T-helper 1 cell treated with Interleukin-12 subunit alpha and Interleukin-12 subunit beta and Interleukin-4 antibody, amounts not matched to agents 30 ng/mL and 1 ng/mL, for 36 hours (primary cell): ENCODE measurements around the gene CACNB1. TPM values are rescaled to one million over a fixed set of nuclear protein-coding genes. Genes with fewer than 3 reads are reported as not detected.

Source experiments
- intact Hi-C: fragments of 100-400 bp; cut with micrococcal nuclease; formaldehyde crosslinking; loops from one replicate; pipeline ENCODE4 v1.15.1; 2024
- total RNA-seq: library from RNA; stranded (reverse); gene quantifications from 2 replicates; pipeline ENCODE4 v1.2.3, GENCODE V29; 2022

The CACNB1 gene
- total RNA-seq, 1 donor from 2014 or later = 25.7 TPM

DNA sequence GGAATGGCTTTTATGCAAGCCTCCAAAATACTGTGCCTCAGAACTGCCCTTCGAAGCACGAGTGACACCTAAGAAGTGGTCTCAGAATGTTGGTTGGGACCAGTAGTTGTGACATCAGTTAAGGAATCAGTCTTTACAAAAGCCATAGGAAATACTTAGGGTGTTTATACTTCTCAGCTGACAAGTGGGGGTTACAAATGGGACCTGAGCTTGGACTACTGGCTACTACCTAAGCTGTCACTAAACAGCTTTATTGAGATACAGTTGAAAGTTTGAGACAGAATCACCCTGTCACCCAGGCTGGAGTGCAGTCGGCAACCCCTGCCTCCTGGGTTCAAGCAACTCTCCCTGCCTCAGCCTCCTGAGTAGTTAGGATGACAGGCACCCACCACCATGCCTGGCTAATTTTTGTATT is 7.7 kb upstream of the CACNB1 start:
- intact Hi-C loops = no loop called here

DNA sequence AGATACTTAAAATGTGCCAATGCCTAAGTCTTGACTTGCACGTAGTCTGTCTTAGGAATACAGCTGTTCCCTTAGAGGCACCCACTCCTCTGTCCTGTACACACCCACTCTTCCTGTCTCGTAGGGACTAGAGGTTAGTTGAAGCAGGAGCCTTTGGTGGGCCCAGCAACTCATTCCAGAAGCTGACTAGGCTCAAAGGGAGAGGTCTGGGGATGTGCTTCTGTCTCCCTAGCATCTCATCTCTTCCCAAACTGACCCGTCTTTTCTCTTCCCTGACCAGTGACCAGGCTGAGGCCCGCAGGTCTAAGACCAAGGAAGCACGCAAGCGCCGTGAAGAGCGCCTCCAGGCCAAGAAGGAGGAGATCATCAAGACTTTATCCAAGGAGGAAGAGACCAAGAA is 6.8 kb upstream of the CACNB1 start:
- intact Hi-C loops = no loop called here

DNA sequence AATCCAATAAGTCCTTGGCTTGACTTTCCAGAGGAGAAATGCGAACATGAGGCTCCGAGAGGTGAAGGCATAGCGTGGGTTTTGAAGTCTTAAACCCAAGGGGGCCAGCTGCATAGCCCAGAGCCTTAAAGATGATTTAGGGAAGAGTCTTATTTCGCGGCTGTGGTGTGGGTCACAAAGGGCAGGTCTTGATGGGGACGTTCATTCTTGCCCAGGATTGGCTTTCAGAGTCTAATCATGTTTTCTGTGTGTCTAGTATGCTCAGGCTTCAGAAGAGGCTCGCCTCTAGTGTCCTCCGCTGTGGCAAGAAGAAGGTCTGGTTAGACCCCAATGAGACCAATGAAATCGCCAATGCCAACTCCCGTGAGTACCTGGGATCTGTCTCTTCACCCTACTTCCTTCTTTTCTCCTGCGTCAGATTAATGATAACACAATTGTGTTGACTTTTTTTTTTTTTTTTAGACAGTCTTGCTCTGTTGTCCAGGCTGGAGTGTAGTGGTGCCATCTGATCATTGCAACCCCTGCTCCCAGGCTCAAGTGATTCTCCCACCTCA is 3.6 kb upstream of the CACNB1 start:
- intact Hi-C loops = loop anchor here (1.0 to 2.0 kb wide), 5 partner anchors 8 to 896 kb away; partner anchors contain the start of genes FBXL20 and RPL23

DNA sequence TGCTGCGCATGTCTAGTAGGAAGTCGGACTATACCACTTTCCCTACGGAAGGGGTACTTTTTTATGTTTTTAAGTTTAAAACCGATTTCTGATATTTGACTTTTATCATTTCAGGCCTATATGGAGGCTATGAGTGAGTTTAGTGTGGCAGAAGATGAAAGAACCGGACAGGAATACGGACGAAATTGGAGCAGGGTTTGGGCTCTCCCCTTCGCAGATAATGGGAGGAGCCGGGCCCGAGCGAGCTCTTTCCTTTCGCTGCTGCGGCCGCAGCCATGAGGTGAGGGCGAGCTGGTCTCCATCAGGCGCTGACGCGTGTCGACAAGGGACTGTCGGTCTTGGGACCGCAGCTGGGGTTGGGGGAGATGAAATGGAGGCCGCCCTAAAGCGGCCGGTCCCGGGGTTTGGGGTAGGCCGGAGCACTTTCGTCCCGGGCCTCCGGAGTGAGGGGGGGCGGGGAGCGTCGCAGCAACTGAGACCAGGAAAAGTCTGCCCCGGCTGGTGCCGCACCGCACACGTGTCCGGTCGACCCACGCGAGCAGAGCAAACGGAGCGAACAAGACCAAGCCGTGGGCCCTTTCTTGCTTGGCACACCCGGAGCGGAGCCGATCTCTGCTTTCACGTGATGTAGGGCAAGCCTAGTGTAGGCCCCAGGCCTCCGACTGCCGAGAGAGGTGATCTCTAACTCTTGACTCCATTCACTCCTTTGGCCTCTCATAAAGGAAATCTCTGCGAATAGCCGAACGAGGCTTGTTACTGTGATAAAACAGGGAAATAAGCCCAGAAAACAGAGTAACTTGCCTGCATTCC is 2.8 kb upstream of the CACNB1 start, which contains the start of gene RPL19:
Gene RPL19 (plus strand): TSS at position 214 of the 810 bp plus-strand sequence. CDS start 62 bp downstream, at position 276.
- intact Hi-C loops = loop anchor here (1.0 to 2.0 kb wide), 5 partner anchors 9 to 897 kb away; partner anchors contain the start of genes FBXL20 and RPL23

DNA sequence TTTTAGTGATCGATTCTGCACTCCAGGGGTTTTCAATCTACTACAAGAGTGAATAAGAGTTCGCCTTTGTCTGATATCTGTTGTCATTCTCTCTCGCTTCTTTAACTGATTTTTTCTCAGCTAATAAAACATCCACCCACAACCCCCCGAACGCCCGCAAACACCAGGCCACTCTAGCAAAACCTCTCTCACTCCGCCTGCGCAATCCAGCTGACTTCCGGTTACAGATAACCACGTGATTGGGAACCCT is 2.3 kb upstream of the CACNB1 start:
- intact Hi-C loops = loop anchor here (1.0 to 5.0 kb wide), 7 partner anchors 10 to 897 kb away; partner anchors contain the start of genes CDK12, FBXL20 and RPL23

DNA sequence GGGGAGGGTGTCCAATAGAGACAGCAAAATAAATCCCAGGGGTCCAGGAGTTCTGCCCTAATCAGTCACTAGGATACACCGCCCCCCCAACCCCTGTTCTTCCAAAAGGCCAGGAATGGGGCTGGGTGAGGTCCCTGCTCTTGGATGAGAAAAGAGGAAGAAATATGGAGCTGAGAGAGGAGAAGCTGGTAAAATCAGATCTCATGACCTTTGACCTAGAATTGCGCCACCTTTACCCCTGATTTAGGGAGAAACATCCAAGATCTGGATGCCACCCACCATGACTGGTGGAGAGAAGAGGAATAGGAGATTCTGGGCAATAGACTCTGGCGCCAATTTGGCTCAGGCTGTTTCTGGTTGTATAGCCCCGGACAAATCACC is 707 bp upstream of the CACNB1 start:
- intact Hi-C loops = loop anchor here (5.0 kb wide), 1 partner anchor 264 kb away; the partner anchor contains the start of gene CDK12

DNA sequence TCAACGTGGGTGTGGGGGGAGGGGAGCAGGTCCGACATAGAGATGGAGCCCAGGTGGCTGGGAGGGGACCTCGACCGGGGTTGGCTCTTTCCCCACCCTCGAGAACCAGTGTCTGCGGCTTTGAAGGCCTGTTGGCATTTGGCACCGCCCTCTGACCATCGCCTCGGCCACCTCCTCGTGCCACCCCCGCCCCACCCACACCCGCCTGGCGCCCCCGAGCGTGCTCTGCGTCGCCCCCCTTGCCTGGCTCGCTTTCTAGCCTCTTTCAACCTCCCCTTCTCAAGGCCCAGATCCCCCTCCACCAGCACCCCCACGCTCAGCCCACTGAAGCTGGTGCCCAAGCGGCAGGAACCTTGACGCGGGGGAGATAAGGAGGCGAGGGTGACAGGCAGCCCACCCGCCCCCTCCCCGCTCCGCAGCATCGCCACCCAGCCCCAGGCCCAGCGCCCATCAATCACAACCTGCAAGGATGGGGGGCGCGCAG is 619 bp downstream of the CACNB1 start:
- intact Hi-C loops = loop anchor here (5.0 kb wide), 1 partner anchor 265 kb away; the partner anchor contains the start of gene CDK12

DNA sequence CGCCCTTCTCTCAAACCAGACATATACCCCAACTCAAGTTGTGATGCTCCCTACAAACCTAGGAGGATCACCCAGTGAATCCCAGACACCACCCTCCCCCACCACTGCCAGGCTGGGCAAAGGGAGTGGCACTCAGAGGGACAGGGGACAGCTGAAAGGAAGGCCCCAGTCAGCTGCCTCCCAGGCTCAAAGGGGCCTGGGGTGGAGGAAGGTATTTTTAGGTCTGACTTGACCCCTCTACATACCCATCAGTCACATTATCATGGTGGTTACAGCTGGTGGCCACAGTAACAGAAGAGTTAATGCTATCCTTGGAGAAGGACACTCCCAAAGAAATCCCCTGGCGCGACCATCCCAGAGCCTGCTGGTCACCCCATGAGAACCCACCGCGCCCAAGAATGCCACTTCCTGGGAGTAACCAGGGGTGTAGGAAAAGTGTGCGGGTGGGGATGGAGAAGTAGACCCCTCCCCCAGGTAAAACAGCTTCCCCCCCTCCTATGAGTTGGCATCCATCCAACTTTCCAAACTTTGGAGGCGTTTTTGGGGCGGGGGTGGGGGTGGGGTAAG is 1.1 kb downstream of the CACNB1 start:
- intact Hi-C loops = loop anchor here (5.0 kb wide), 1 partner anchor 266 kb away; the partner anchor contains the start of gene CDK12

DNA sequence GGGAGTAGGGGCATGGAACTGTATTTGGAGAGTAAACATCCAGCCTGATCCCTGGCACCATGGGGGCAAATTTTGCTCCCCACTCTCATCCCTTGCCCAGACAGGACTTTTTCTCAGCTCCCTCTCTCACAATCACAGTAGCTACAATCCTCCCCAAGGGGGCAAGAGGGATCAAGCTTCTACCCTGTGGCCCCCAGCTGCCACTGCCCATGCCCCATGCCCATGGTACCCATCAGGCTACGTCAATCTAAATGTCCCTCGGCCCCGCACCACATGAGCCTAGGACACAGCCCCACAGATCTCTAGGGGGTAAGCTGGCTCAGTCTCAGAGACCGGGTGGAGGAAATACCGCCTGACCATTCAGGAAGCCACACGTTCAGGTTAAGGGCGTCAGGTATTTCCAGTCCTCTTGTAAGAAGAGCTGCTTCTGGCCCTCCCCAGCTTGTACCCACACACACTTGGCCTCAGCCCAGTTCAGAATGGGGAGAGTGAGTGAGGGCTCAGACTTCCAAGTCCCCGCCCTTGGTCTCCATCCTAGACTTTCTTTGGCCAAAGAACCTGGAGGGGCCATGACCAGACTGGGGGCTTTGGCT is 1.8 kb downstream of the CACNB1 start:
- intact Hi-C loops = loop anchor here (5.0 kb wide), 1 partner anchor 267 kb away; the partner anchor contains the start of gene CDK12

DNA sequence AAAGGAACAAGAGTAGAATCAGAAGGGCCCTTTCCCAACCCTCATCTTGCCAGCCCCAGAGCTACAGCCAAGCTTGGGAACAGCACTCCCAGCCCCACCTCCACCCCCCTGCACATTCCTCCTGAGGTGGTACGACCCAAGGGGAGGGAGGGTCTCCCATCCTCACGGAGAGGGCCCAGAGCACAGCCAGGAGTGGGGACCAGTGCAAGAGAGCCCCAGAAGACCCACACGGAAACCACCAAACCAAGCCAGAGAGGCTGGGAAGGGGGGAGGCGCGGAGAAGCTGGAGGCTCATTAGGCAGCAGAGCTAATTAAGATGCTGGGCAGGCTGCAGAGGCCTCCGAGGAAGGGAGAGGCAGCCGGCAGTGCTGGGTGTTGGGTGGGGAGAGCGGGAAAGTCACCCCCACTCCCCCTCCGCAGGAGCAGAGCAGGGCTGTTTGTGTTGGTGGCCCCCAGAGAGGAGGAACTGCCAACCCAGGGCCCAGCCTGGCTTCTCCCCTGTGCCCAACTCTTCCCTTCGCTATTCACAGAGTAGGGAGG is 2.4 kb downstream of the CACNB1 start:
- intact Hi-C loops = loop anchor here (5.0 kb wide), 1 partner anchor 267 kb away; the partner anchor contains the start of gene CDK12

DNA sequence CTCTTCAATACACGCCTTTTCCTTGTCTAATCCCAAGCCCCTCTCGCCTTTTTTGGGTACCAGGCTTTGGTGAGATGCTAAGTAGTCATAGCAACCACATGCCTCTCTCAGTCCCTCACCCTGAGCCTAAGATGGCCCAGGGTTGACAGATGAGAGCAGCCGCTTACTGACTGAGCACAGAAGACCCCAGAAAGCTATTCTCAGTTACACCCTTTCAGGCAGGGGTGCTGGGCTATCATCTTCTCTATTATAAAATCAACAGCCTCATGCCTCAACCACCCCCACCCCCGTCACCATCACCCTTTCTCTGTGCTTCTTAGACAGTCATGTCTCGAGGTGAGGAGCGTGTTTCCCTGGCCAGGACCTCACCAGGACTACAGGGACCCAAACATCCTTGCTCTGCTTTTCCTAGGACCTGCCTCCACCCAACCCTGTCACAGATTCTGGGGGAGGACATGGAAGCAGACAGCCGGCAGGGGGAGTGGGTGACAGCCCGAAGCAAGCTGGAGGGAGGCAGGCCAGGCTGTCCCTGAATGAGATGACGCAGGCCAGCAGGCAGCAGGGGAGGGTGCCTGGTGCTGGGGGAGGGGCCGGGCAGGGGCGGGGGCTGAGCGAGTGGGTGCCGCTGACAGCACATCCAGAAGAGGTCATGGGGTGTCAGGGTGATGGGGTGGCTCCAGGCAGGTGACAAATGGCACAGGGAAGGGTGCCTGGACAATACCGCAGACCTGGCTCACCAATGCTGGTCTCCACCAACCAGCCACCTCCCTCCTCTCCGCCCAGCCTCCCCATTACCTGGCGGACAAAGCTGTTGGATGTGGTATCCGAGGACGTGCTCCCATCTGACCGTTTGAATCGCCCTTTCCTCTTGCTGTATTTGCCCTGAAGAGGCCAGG is 3.1 kb downstream of the CACNB1 start:
- intact Hi-C loops = no loop called here

DNA sequence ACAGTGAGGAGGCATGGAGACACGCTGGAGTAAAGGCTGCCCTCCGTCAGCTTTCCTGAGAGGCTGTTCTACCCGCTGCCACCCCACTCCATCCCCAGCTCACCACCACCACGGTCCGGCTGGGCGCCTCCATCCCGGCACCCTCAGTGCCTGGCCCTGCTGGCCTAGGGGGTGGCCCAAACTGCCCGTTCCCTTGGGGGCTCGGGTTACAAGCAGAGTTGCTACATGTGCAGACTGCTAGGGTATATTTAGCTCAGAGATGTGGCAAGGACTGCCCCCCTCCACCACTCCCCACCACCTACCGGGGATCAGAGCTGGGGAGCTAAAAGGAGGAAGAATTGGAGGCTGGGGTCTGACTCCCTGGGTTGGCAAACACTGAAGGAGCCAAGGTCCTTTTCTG is 4.1 kb downstream of the CACNB1 start:
- intact Hi-C loops = no loop called here

DNA sequence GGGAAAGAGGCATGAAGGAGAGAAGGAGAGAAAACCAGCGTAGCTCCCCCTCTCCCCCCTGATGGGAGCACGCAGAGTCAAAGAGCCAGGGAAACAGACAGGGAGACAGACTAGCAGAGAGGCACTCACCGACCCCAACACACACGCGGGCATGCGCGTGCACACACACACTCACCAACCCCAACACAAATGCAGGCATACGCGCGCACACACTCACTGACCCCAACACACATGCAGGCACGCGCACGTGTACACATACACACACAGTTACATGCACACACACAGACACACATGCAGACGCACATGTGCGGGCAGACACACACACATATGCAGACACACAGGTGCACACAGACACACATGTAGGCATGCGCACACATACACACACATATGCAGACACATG is 4.6 kb downstream of the CACNB1 start:
- intact Hi-C loops = no loop called here

DNA sequence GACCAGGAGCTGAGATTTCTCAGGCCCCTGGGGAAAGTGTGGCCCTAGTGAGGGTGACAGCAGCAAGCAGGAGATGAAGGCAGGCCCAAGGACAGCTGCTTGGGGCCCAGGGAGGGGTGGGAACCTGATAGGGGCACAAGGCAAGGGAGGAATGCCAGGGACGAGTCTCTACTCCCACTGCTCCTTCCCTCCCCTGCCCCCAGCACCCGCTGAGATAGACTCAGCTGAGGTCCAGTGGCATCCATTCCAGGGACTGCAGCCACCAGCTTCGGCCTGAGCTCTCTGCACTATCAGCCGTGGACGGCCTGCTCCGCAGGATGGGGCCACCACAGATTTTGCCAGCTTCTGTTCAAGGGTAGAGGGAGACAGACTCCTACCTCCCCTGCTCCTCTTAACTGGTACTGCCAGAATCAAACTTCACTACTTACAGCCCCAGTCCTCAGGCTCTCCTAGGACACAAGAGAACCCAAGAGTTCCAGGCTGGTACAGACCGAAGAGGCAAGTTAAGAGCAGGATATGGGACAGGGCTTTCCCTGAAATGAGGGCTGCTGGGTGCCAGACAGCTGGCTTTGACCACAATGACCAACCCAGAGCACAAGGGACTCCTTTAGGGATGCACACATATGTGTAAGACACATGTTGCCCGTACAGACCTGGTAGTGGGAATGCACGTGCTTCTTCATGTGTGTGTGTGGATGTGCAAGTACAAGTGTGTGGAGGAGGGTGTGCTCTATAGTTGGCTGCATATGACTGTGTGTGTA is 5.5 kb downstream of the CACNB1 start:
- intact Hi-C loops = no loop called here

DNA sequence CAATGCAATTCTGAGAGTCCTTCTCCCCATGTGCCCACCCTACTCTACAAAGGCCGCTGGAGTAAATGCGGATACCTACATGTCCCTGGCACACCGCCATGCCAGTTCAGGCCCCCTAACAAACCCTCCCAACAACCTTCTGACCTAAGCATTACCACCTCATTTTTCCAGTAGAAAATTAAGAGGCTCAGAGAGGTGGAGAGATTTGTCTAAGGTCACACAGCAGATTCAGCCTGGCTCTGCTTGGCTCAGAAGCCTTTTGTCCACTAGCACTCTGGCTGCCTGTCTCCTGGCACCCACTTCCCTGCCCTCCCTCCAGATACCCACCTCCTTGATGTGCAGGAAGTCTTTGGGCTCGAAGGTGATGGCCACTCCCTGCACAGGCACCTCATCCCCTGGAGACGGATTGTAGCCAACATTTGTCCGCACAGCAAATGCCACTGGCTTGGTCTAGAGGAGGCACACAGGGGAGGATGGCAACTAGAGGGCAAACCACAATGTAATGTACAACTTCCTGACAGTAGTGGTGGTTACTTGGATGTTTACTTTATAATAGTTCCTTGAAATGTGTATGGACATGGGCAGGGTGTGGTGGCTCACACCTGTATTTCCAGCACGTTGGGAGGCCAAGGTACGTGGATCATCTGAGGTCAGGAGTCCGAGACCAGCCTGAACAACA is 10.2 kb downstream of the CACNB1 start:
- intact Hi-C loops = no loop called here

DNA sequence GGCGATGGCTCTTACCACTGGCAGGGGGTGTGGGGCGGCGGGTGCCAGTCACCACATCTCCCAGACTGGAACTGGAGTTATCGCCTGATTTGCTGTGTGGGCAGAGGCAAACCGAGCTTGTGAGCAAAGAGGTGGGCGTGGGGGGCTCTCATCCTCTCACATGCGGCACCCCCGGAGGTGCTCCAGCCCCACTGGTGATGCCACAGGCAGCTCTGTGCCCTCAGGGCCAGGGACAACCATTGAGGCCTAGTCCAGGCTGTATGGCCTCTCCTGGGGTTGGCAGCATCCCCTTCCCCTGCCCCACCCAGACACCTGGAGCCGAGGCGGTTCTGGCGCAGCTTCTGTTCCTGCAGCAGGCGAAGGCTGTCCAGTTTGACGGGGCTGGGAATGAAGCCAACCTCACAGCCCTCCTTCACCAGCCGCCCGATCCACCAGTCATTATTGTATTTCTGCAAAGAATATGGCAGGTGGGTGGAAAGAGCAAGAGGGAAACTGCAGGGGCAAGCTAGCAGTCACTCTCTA is 10.9 kb downstream of the CACNB1 start:
- intact Hi-C loops = no loop called here

DNA sequence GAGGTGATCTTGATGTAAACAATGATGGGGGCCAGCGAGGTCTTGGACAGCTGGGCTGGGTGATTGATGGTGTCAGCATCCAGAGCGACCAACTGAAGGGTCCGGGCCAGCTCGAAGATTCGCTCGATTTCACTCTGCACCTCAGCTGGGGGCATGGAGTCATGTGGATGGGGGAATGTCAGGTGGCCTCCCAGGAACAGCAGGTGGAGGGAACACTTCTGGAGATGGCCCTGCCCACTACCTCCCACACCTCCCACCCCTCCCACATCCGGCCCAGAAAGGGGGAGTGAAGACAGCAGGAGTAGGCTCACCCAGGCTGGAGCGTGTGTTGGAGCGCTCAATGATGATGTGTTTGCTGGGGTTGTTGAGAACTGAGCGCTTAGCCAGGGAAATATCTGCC is 13.7 kb downstream of the CACNB1 start:
- intact Hi-C loops = no loop called here

DNA sequence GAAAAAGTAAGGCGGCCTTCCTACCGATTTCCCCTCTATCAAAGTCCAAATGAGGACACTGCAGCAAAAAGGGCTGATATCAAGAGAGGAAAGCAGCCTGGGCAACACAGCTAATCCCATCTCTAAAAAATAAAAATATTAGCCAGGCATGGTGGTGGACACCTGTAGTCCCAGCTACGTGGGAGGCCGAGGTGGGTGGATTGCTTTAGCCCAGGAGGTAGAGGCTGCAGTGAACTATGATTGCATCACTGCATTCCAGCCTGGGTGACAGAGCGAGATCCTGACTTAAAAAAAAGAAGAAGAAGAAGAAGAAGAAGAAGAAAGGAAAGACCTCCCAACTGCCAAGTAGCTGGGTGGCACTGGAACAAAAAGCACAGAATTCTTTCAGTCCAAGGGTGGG is 14.4 kb downstream of the CACNB1 start:
- intact Hi-C loops = no loop called here

DNA sequence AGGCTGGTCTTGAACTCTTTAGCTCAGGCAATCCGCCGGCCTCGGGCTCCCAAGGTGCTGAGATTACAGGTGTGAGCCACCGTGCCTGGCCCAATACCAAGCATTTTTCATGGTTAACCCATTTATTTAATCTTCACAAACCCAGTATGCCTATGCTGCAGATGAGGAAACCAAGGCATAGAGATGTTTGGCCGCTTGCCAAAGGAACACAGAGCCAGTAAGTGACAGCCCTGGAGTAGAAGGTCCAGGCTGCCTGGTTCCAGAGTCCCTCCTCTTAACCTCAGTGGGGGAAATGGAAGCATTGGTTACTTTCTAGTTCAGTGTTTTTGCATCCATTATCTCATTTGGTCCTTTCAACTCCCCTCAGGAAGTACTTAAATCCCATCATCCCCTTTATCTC is 16.2 kb downstream of the CACNB1 start:
- intact Hi-C loops = no loop called here
